Cardiac muscle cell (in vitro differentiated cells and primary cell): ENCODE data around the gene GRIK5. TPM values are rescaled to one million over a fixed set of nuclear protein-coding genes. Genes with fewer than 3 reads are reported as not detected.
A peak's percentile ranks its signal among the peaks of the same experiment; 100 is the strongest.

ENCODE experiments used
- DNase-seq, 2 donors: peaks; one replicate each; pipeline versions ENCODE4 v3.0.0 to v3.0.0-alpha.2; 2010 to 2017; ENCODE audit warnings: low read depth in 1 of 2, low spot score in 1 of 2
- H3K27ac ChIP-seq: fragments of 200-600 bp; sonication (generic); 2 replicates; pipeline ENCODE4 v1.5.1; 2016
- H3K27me3 ChIP-seq: fragments of 200-600 bp; sonication (generic); 2 replicates; pipeline ENCODE4 v1.6.0; 2016; ENCODE audit warnings: control low read depth
- H3K36me3 ChIP-seq: fragments of 200-600 bp; sonication (generic); 2 replicates; pipeline ENCODE4 v1.5.1; 2016; ENCODE audit warnings: control low read depth
- H3K4me1 ChIP-seq: fragments of 200-600 bp; sonication (generic); 2 replicates; pipeline ENCODE4 v1.8.1; 2017; ENCODE audit warnings: low read depth, mild to moderate bottlenecking, mixed run types
- H3K4me3 ChIP-seq: fragments of 200-600 bp; sonication (generic); 2 replicates; pipeline ENCODE4 v1.5.1; 2016; ENCODE audit warnings: mild to moderate bottlenecking
- H3K9me3 ChIP-seq: fragments of 200-600 bp; sonication (generic); 2 replicates; pipeline ENCODE4 v1.5.1; 2017; ENCODE audit warnings: low read depth, mild to moderate bottlenecking, control low read depth
- polyA plus RNA-seq: library from polyadenylated mRNA; unstranded; fragments of >200 nt; fragmentation: Nextera tagmentation; extraction: Ambion mirVana; gene quantifications from 2 replicates; pipeline ENCODE4 v1.2.1, GENCODE V29; 2016
- total RNA-seq: library from RNA; depleted of rRNA; stranded (reverse); fragments of >200 nt; gene quantifications from 2 replicates; pipeline ENCODE4 v1.2.3, GENCODE V29; 2016
- TF ChIP-seq, protein P1 (sequence below): IDR thresholded peaks from 2 replicates; pipeline ENCODE4 v1.5.1; 2012; ENCODE audit warnings: low read depth, mild to moderate bottlenecking, low read length

GRIK5 gene
- total and polyA plus RNA-seq, 2 experiments from 2014 or later: 3.4 to 11.8 TPM

DNA sequence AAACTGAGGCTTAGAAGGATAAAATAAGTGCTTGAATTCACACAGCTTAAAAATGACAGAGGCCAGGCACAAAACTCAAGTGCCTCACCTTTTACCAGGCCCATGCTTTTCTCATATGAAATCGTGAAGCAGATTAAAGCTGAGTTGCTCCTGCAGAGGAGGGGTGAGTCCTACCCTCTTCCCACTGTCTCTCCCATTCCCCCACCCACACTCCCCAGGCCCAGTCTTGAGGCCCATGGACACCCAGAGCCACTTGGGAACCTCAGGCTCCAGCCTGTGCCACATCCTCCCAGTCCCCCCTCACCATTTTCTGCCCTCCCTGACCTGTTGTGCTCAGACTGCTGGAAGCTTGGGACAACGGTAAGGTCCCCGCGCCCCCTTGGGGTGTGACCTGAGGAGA lies 23.5 kb upstream of the GRIK5 start:
- Histone ChIP-seq H3K27ac (no peak overlapping the region), H3K27me3 (peaks cover 7% of the 10 kb centered on the region)
- TF ChIP-seq, protein P1, sequence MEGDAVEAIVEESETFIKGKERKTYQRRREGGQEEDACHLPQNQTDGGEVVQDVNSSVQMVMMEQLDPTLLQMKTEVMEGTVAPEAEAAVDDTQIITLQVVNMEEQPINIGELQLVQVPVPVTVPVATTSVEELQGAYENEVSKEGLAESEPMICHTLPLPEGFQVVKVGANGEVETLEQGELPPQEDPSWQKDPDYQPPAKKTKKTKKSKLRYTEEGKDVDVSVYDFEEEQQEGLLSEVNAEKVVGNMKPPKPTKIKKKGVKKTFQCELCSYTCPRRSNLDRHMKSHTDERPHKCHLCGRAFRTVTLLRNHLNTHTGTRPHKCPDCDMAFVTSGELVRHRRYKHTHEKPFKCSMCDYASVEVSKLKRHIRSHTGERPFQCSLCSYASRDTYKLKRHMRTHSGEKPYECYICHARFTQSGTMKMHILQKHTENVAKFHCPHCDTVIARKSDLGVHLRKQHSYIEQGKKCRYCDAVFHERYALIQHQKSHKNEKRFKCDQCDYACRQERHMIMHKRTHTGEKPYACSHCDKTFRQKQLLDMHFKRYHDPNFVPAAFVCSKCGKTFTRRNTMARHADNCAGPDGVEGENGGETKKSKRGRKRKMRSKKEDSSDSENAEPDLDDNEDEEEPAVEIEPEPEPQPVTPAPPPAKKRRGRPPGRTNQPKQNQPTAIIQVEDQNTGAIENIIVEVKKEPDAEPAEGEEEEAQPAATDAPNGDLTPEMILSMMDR: no peak

DNA sequence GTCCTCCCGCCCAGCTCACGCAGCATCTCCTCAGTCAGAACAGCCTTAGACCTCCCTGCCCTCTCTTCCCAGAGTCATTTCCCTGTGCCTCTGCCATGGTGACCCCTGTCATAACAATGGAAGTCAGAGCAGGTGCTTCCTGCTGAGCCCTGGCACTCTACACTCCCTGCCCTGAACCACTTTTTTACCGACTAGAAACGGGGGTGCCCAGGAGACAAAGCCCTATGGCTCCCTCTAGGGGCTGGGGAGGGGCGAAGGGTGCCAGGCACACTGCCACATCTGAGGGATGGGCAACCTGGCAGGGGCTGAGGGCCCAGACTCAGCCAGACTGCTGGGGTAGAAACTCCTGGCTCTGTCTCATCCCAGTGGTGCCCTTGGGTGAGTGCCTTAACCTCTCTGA lies 22.3 kb upstream of the GRIK5 start:
- Histone ChIP-seq H3K27ac (no peak overlapping the region), H3K9me3 (no peaks in the 10 kb centered on the region), H3K36me3 (no peaks in the 10 kb centered on the region), H3K4me3 (no peak overlapping the region), H3K27me3 (peaks cover 7% of the 10 kb centered on the region), H3K4me1 (no peaks in the 10 kb centered on the region)
- TF ChIP-seq, protein P1: peak; percentile 53
- DNase-seq: peak in 1 of 2 donors; percentile 25

More for the DNA sequence above, 23.5 kb upstream of the GRIK5 start:
- DNase-seq: no peak
- H3K4me1 ChIP-seq: no peaks in the 10 kb centered on the region
- no peak overlapping the region for H3K4me3 ChIP-seq
- H3K9me3 ChIP-seq: no peaks in the 10 kb centered on the region
- H3K36me3 ChIP-seq: no peaks in the 10 kb centered on the region

DNA sequence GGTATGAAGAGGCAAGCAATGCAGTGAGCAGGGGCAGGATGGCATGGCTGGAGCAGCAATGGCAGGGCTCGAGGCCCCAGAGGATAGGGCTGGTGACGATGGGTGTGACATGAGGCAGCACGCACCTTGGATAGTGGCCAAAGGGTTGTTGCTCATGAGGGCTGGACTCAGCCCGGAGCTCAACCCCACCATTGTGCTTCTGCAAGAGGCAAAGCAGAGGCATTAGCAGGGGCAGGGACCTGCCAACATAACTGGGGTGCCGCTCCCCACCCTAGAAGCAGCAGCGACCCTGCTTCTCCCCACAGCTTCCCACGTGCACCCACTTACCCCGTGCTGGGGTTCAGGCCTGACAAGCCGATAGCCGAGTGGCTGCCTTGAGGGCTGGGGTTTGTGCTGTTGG lies 21.7 kb upstream of the GRIK5 start:
- Histone ChIP-seq H3K4me1 (peaks cover 6% of the 10 kb centered on the region), H3K27ac (no peak overlapping the region), H3K27me3 (peaks cover 7% of the 10 kb centered on the region), H3K36me3 (no peaks in the 10 kb centered on the region), H3K4me3 (no peak overlapping the region), H3K9me3 (no peaks in the 10 kb centered on the region)
- TF ChIP-seq, protein P1: no peak
- DNase-seq: peak; percentile 55 to 59

DNA sequence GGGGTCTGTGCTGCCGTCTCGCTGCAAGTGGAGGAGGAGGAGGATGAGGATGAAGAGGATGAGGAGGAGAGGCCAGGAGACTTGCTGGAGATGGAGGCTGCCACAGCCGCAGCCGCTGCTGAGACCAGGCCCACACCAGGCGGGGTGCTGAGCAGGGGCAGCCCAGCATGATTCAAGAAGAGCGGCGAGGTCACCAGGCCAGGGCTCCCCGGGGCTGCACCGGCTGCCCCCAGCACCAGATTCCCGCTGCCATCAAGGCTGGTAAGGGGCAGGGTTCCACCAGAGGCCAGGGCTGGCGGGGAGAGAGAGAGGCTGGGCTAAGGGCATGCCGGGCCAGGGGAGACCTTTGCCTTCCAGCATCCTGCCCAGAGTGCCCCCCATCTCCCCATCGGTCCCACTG lies 21.3 kb upstream of the GRIK5 start:
- Histone ChIP-seq H3K9me3 (no peaks in the 10 kb centered on the region), H3K4me3 (no peak overlapping the region), H3K27me3 (peaks cover 7% of the 10 kb centered on the region), H3K27ac (no peak overlapping the region), H3K4me1 (peaks cover 7% of the 10 kb centered on the region), H3K36me3 (no peaks in the 10 kb centered on the region)
- TF ChIP-seq, protein P1: no peak
- DNase-seq: no peak

DNA sequence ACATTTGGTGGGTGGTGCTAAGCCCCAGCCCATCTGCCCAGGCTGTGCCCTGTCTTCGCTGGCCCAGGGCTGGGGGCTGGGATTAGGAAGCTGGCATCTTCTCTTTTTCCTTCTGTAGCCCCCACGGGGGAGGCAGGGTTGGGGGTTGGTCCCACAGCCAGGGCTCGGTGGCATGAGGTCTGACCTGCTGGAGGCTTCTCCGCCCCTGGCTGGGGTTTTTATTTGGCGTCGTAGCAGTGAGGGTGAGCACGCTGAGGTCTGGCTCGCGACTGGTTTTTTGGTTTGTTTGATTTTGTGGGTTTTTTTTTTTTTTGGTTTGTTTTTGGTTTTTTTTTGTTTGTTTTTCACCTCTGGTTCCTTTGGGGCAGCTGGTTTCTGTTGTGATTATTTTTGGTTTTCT lies 20.7 kb upstream of the GRIK5 start:
- H3K36me3 ChIP-seq: no peaks in the 10 kb centered on the region
- TF ChIP-seq, protein P1: no peak
- DNase-seq: no peak
- H3K4me3 ChIP-seq: no peak overlapping the region
- H3K4me1 ChIP-seq: peaks cover 7% of the 10 kb centered on the region
- H3K27me3 ChIP-seq: peaks cover under 1% of the 10 kb centered on the region
- H3K27ac ChIP-seq: no peak overlapping the region
- H3K9me3 ChIP-seq: no peaks in the 10 kb centered on the region

DNA sequence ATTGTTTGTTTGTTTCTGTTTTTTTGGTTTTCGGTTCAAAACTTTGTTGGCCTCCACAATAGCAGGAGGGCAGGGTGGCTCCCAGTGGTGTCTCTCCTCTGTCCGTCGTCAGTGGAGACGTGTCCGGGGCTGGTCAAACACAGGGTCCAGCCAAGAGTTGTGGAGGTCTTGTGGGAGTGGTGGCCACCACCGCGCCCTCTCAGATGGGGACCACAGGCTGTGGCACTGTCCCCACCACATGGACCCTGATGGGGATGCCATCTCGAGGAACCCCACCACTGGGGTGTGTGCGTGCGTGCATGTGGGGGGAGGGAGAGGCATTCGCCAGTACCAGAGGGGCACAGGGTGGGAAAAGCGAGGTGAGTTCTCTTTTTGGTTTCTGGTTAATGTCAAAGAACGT lies 19.8 kb upstream of the GRIK5 start:
- no peak overlapping the region for H3K27ac ChIP-seq
- no peaks in the 10 kb centered on the region for H3K9me3 ChIP-seq
- H3K4me1 ChIP-seq: peaks cover 7% of the 10 kb centered on the region
- TF ChIP-seq, protein P1: no peak
- H3K27me3 ChIP-seq: no peaks in the 10 kb centered on the region
- H3K36me3 ChIP-seq: no peaks in the 10 kb centered on the region
- no peak overlapping the region for H3K4me3 ChIP-seq
- DNase-seq: no peak
